RCC 7860 (cell line): Measurements from ENCODE around the gene ASIC3.
"Not testable (repeated sequence)": the region's sequence is repeated elsewhere in the genome, so short reads cannot be mapped to it uniquely, and the experiment has no call there.

Source experiments
- DNase-seq: peaks from one replicate; pipeline ENCODE4 v3.0.0-alpha.2; 2015; ENCODE audit warnings: low spot score
- FAIRE-seq: peaks from 2 replicates; lab custom pipeline; 2012; peaks lifted over from hg19 to GRCh38; lab: Jason Lieb, UNC

ASIC3 gene

GRCh38 chr7:151047976-151048815 lies at the start of gene ASIC3:
TSS of gene ASIC3 (plus strand) at chr7:151048531. CDS start at chr7:151048886, 355 bp downstream.
- FAIRE-seq, result no peak
- no peak for DNase-seq

DNA sequence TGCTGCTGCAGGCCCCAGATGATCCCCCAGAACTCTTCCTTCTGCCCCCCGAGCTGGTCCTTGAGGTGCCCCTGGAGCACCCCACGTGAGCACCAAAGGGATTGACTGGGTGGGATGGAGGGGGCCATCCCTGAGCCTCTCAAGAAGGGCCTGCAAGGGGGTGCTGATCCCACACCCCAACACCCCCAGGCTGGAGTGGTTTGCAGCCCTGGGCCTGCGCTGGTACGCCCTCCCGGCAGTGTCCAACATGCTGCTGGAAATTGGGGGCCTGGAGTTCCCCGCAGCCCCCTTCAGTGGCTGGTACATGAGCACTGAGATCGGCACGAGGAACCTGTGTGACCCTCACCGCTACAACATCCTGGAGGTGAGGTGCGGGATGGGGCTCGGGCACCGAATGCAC lies 49.3 kb upstream of the ASIC3 start:
- no peak for FAIRE-seq
- DNase-seq, result no peak

DNA sequence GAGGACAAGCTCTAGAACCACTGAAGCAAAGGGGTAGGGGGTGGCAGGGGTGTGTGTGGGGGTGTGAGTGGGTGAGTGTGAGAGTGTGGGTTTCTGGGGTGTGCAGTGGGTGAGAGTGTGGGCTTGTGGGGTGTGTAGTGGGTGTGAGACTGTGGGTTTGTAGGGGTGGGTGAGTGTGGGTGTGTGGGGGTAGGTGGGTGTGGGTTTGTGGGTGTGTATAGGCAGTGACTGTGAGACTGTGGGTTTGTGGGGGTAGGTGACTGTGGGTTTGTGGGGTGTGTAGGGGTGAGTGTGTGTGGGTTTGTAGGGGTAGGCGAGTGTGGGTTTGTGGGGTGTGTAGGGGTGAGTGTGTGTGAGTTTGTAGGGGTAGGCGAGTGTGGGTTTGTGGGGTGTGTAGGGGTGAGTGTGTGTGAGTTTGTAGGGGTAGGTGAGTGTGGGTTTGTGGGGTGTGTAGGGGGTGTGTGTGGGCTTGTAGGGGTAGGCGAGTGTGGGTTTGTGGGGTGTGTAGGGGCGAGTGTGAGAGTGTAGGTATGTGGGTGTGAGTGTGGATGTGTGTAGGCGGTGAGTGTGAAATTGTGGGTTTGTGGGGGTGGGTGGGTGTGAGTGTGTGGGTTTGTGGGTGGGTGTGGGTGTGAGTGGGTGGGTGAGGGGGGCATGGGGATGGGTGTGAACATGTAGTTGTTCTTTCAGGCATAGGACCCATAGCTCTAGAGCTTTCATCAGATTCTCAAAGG lies 48.7 kb upstream of the ASIC3 start:
- FAIRE-seq, result no peak
- no peak for DNase-seq

DNA sequence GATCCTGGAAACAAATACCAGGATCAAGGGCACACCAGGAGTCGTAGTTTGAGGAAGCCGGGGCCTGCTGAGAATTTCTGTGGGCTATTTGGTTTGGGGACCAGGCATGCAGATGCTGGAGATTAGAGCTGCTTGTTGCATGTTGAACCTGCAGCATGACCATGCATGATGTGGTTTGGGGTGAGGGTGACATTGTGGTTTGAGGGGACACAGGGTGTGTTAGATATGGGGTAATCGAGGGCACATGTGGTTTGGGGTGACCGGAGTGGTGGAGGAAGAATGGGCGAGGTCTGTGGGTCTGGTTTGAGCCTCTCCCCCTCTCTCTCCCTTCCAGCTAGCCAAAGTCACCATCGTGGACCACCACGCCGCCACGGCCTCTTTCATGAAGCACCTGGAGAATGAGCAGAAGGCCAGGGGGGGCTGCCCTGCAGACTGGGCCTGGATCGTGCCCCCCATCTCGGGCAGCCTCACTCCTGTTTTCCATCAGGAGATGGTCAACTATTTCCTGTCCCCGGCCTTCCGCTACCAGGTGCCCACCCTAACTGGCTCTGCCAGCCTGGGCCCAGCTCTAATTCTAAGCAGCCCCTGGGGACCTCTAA lies 47.3 kb upstream of the ASIC3 start:
- FAIRE-seq (no peak), DNase-seq (no peak)

DNA sequence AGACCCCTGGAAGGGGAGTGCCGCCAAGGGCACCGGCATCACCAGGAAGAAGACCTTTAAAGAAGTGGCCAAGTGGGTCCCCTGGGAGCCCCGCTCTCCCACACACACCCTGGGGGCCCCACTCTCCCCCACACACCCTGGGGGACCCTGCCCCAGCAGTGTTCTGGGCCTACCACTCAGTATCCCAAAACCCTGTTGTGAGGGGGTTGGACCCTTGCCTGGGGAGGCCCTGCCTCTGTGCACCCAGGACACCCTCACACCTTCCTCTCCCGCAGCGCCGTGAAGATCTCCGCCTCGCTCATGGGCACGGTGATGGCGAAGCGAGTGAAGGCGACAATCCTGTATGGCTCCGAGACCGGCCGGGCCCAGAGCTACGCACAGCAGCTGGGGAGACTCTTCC lies 46.8 kb upstream of the ASIC3 start:
- FAIRE-seq, result no peak

GRCh38 chr7:151003572-151003971 lies 44.8 kb upstream of the ASIC3 start:
- DNase-seq (no peak), FAIRE-seq (no peak)

More for the DNA sequence above, 46.8 kb upstream of the ASIC3 start:
- no peak for DNase-seq

GRCh38 chr7:151005566-151005965 lies 42.8 kb upstream of the ASIC3 start:
- no peak for FAIRE-seq
- no peak for DNase-seq

- FAIRE-seq, result no peak
- DNase-seq, result no peak
Measured at GRCh38 chr7:151006590-151007300, 41.6 kb upstream of the ASIC3 start.

DNA sequence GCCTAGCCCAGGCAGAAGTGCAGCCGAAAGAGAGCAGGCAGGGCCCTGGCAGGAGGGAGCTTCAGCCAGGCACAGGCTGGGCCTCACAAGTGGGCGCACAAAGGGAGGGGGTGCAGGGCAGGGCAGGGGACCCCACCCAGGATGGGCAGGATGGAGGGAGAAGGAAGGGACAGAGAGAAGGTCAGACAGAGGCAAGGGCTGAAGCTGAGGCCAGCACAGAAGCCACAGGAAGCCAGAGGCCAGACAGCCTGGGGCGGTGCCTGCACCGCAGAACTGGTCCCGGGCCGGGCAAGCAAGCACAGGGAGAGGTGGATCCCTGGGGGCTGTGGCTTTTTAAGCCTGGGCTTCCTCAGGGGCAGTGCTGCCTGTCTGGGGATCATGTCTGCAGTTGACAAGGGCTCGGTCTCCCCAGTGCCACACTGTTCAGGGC lies 40.8 kb upstream of the ASIC3 start:
- no peak for DNase-seq
- FAIRE-seq, result no peak

GRCh38 chr7:151008143-151008510 lies 40.2 kb upstream of the ASIC3 start:
- no peak for FAIRE-seq

GRCh38 chr7:151008511-151009323 lies 39.6 kb upstream of the ASIC3 start:
- DNase-seq (no peak), FAIRE-seq (no peak)

More at GRCh38 chr7:151008143-151008510, 40.2 kb upstream of the ASIC3 start:
- no peak for DNase-seq

GRCh38 chr7:151009327-151010036 lies 38.8 kb upstream of the ASIC3 start:
- no peak for DNase-seq
- no peak for FAIRE-seq

- DNase-seq (no peak), FAIRE-seq (no peak)
Measured at GRCh38 chr7:151010037-151010306, 38.4 kb upstream of the ASIC3 start.

DNA sequence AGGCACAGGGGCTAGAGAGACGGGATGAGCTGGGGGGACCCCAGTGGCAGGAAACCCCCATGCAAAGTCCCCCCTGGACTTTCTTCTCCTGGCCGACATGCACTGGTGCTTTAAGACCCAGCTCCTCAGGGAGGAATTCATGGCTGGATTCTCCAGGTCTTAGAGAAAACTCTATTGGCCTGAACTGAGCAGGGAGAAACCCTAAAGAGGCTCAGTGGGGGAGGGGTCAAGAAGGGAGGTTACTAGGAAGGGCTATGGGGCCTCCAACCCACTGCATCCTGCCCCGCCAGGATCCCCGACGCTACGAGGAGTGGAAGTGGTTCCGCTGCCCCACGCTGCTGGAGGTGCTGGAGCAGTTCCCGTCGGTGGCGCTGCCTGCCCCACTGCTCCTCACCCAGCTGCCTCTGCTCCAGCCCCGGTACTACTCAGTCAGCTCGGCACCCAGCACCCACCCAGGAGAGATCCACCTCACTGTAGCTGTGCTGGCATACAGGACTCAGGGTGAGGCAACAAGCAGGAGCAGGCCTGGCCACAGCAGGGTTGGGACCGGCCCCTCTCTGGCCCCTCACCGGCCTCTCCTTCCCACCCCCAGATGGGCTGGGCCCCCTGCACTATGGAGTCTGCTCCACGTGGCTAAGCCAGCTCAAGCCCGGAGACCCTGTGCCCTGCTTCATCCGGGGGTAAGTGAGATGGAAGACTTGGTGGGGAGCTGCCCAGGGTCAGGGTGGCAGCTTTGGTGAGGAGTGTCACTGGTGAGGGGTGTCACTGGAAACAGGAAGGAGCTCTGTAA lies 37.8 kb upstream of the ASIC3 start:
- FAIRE-seq, result no peak
- DNase-seq, result no peak

DNA sequence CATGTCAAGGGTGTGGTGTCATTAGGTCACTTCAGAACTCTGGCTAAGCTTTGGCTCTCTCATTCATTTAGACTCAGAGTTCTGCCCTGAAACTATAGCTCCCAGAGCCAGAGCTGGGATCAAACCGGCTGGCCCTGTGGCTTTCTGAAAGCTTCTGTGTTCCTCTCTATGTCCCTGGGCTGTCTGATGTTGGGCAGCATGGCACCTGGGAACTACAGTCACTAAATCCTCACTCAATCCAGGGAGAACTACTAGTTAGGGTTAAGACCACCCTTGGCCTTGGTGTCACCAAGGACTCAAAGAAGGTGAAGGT lies 37.3 kb upstream of the ASIC3 start:
- no peak for DNase-seq

DNA sequence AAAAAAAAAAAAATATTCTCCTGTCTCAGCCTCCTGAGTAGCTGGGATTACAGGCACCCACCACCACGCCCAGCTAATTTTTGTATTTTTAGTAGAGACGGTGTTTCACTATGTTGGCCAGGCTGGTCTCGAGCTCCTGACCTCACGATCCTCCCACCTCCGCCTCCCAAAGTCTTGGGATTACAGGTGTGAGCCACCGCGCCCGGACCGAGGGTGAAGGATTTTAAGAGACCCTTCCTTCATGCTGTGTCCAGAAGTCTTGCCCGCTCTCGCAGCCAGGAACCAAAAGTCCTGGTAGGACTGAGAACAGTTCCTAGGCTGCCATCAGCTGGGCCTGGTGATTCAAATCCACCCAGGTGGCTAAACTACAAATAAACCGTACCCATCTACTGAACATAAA lies 36.7 kb upstream of the ASIC3 start:
- not testable (repeated sequence) for DNase-seq, FAIRE-seq

More for the DNA sequence above, 37.3 kb upstream of the ASIC3 start:
- no peak for FAIRE-seq

GRCh38 chr7:151012031-151012692 lies 36.2 kb upstream of the ASIC3 start:
- DNase-seq, result no peak
- FAIRE-seq, result no peak

- DNase-seq (no peak), FAIRE-seq (no peak)
Measured at GRCh38 chr7:151012911-151013347, 35.4 kb upstream of the ASIC3 start.

DNA sequence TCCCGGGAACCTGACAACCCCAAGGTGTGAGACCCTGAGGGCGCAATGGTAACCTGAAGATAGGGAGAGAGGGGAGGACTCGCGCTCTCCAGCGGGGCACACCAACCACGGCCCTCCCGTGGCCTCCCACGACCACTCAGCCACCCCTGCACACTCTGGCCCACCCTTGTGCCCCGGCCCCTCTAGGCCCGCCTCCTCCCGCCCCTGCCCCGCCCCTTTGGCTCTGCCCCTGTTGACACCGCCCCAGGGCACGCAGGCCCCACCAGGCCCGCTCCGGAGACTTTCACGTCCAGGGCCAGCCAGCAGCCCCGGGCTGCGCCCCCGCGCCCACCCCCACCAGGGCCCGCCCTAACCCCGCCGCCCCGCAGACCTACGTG lies 35.0 kb upstream of the ASIC3 start:
- no peak for FAIRE-seq
- no peak for DNase-seq
